IMR-90 (cell line): ENCODE results near the gene BTN3A1. TPM values are rescaled to one million over a fixed set of nuclear protein-coding genes. Genes with fewer than 3 reads are reported as not detected.

Experiments
- ATAC-seq: fragments of 200-7000 bp; cut with Tn5 transposase; 2 replicates; pipeline ENCODE4 v1.9.1; 2020; ENCODE audit warnings: low read depth, mild to moderate bottlenecking, moderate library complexity
- BruUV-seq: library from RNA; stranded (reverse); fragments of 400-500 nt; replicated peaks from 2 replicates; lab custom pipeline; 2021; lab: Mats Ljungman, UMichigan
- CTCF ChIA-PET: fragments of 300-600 bp; formaldehyde crosslinking; extraction: SDS; loops from one replicate; lab custom pipeline; 2021; ENCODE audit warnings: antibody characterized with exemption; lab: Yijun Ruan, JAX
- POLR2A ChIA-PET: fragments of 300-600 bp; sonication (Branson Sonifier 250); formaldehyde crosslinking; loops from one replicate; lab custom pipeline; 2022; ENCODE audit warnings: antibody characterized with exemption; ENCODE audit not compliant: unreplicated experiment; lab: Charles Lee
- DNase-seq: peaks from one replicate; pipeline ENCODE4 v3.0.0; 2013
- H2AFZ ChIP-seq: replicated peaks from 2 replicates; pipeline ENCODE3; 2013; ENCODE audit warnings: low read length, mild to moderate bottlenecking; ENCODE audit not compliant: poor library complexity
- H2AK5ac ChIP-seq: 2 replicates; pipeline ENCODE4 v1.6.1; 2013; ENCODE audit warnings: low read depth, low read length, inconsistent platforms
- H2AK9ac ChIP-seq: replicated peaks from 2 replicates; pipeline ENCODE3; 2013; ENCODE audit warnings: mild to moderate bottlenecking, low read depth, low read length, moderate library complexity; ENCODE audit not compliant: poor library complexity
- H2BK120ac ChIP-seq: 2 replicates; pipeline ENCODE4 v1.6.1; 2013; ENCODE audit warnings: low read depth, low read length, inconsistent platforms
- H2BK15ac ChIP-seq: 3 replicates; pipeline ENCODE4 v1.6.1; 2013; ENCODE audit warnings: low read depth, low read length, inconsistent platforms
- H2BK20ac ChIP-seq: 2 replicates; pipeline ENCODE4 v1.6.1; 2013; ENCODE audit warnings: low read depth, mild to moderate bottlenecking, inconsistent platforms, low read length, moderate library complexity
- H2BK5ac ChIP-seq: 2 replicates; pipeline ENCODE4 v1.6.1; 2013; ENCODE audit warnings: mild to moderate bottlenecking, low read depth, low read length, inconsistent platforms; ENCODE audit not compliant: poor library complexity, severe bottlenecking
- H3K14ac ChIP-seq: replicated peaks from 2 replicates; pipeline ENCODE4 v1.6.1; 2013; ENCODE audit warnings: low read depth, low read length, inconsistent platforms
- H3K18ac ChIP-seq: 2 replicates; pipeline ENCODE4 v1.6.1; 2013; ENCODE audit warnings: low read depth, low read length, control low read depth
- H3K23ac ChIP-seq: 2 replicates; pipeline ENCODE4 v1.6.1; 2013; ENCODE audit warnings: low read depth, low read length, inconsistent platforms
- H3K27ac ChIP-seq: 2 replicates; pipeline ENCODE4 v1.5.1; 2013; ENCODE audit warnings: mild to moderate bottlenecking, control low read depth, low read length; ENCODE audit not compliant: insufficient read depth
- H3K27me3 ChIP-seq: 2 replicates; pipeline ENCODE4 v1.6.1; 2013; ENCODE audit warnings: low read length; ENCODE audit not compliant: control insufficient read depth, insufficient read depth
- H3K36me3 ChIP-seq: 2 replicates; pipeline ENCODE4 v1.6.1; 2013; ENCODE audit warnings: low read length, mixed read lengths; ENCODE audit not compliant: control insufficient read depth, insufficient read depth
- H3K4ac ChIP-seq: 2 replicates; pipeline ENCODE4 v1.6.1; 2013; ENCODE audit warnings: low read depth, low read length, inconsistent platforms
- H3K4me1 ChIP-seq: 2 replicates; pipeline ENCODE4 v1.6.1; 2013; ENCODE audit warnings: low read length, mixed read lengths; ENCODE audit not compliant: control insufficient read depth, insufficient read depth
- H3K4me2 ChIP-seq: 2 replicates; pipeline ENCODE4 v1.6.1; 2013; ENCODE audit warnings: low read depth, mild to moderate bottlenecking, control low read depth, low read length, moderate library complexity
- H3K4me3 ChIP-seq: 2 replicates; pipeline ENCODE4 v1.5.1; 2013; ENCODE audit warnings: low read depth, mild to moderate bottlenecking, control low read depth, low read length, moderate library complexity; ENCODE audit not compliant: insufficient read depth
- H3K56ac ChIP-seq: 2 replicates; pipeline ENCODE4 v1.6.1; 2013; ENCODE audit warnings: low read length, inconsistent platforms; ENCODE audit not compliant: insufficient read depth; ENCODE audit errors: extremely low read depth
- H3K79me1 ChIP-seq, 2 experiments: 2 replicates each; pipeline ENCODE4 v1.6.1; 2013; ENCODE audit warnings: low read length in 2 of 2, inconsistent platforms in 1 of 2, low read depth in 1 of 2
- H3K9ac ChIP-seq: 2 replicates; pipeline ENCODE4 v1.6.1; 2013; ENCODE audit warnings: low read depth, low read length, control low read depth
- H3K9me1 ChIP-seq: 2 replicates; pipeline ENCODE4 v1.6.1; 2013; ENCODE audit warnings: low read length, inconsistent platforms; ENCODE audit not compliant: insufficient read depth
- H3K9me3 ChIP-seq: 2 replicates; pipeline ENCODE4 v1.6.1; 2013; ENCODE audit warnings: low read length; ENCODE audit not compliant: control insufficient read depth, insufficient read depth
- H4K20me1 ChIP-seq: 2 replicates; pipeline ENCODE4 v1.6.1; 2013; ENCODE audit warnings: low read length, inconsistent platforms; ENCODE audit not compliant: insufficient read depth
- H4K5ac ChIP-seq: 2 replicates; pipeline ENCODE4 v1.6.1; 2013; ENCODE audit warnings: mild to moderate bottlenecking, low read depth, low read length, control low read depth
- H4K8ac ChIP-seq, 2 experiments: 2 replicates each; pipeline ENCODE4 v1.6.1; 2013; ENCODE audit warnings: low read depth in 2 of 2, low read length in 2 of 2, control low read depth in 1 of 2, inconsistent platforms in 1 of 2
- H4K91ac ChIP-seq: 2 replicates; pipeline ENCODE4 v1.6.1; 2013; ENCODE audit warnings: low read depth, low read length, inconsistent platforms; ENCODE audit not compliant: insufficient read depth
- BHLHE40 ChIP-seq: fragments of 150-350 bp; IDR thresholded peaks from 2 replicates; pipeline ENCODE4 v1.6.1; 2016; ENCODE audit warnings: mild to moderate bottlenecking, low read depth, low read length
- FOS ChIP-seq: fragments of 150-350 bp; IDR thresholded peaks from 2 replicates; pipeline ENCODE4 v1.6.1; 2016; ENCODE audit warnings: low read depth, low read length
- MAZ ChIP-seq: IDR thresholded peaks from 2 replicates; pipeline ENCODE4 v1.6.1; 2012; ENCODE audit warnings: low read depth, mild to moderate bottlenecking, low read length, improper control_type of control experiment, moderate library complexity, borderline replicate concordance
- MXI1 ChIP-seq: IDR thresholded peaks from 2 replicates; pipeline ENCODE4 v1.6.1; 2012; ENCODE audit warnings: low read depth, mild to moderate bottlenecking, low read length, moderate library complexity, borderline replicate concordance
- POLR2A ChIP-seq: IDR thresholded peaks from 2 replicates; pipeline ENCODE4 v1.6.1; 2012; ENCODE audit warnings: mild to moderate bottlenecking, low read depth, low read length
- SMC3 ChIP-seq: fragments of 150-350 bp; IDR thresholded peaks from 2 replicates; pipeline ENCODE4 v1.6.1; 2016; ENCODE audit warnings: low read depth, mild to moderate bottlenecking, antibody characterized with exemption, low read length, moderate library complexity
- WGBS, 2 experiments: methylation state at CpG; one replicate each; pipeline versions ENCODE4 v1.1.5 to v1.1.7; 2013; ENCODE audit warnings: missing lambda C conversion rate in 2 of 2; ENCODE audit not compliant: insufficient read length in 1 of 2; ENCODE audit errors: extremely low coverage in 2 of 2; 5-methylcytosine and 5-hydroxymethylcytosine counted together
- dilution Hi-C: fragments of 300-500 bp; cut with HindIII; formaldehyde crosslinking; loops from one replicate; pipeline ENCODE4 v1.14.3; 2018; ENCODE audit warnings: low sequenced_read_pairs; ENCODE audit not compliant: unreplicated experiment
- in situ Hi-C: fragments of 300-500 bp; cut with MboI; formaldehyde crosslinking; loops from 3 replicates; pipeline ENCODE4 v1.14.3; 2019; ENCODE audit warnings: low sequenced_read_pairs, inconsistent platforms, mixed read lengths
- intact Hi-C: fragments of 100-400 bp; cut with micrococcal nuclease; formaldehyde crosslinking; loops from 2 replicates; pipeline ENCODE4 v1.10.0; 2022
- polyA plus RNA-seq, 3 experiments: library from polyadenylated mRNA; depleted of rRNA; stranded (reverse); fragments of >200 nt; gene quantifications; 2 replicates each; pipeline ENCODE4 v1.2.3, GENCODE V29; 2012; ENCODE audit warnings: low replicate concordance in 1 of 3
- total RNA-seq: library from RNA; depleted of rRNA; stranded (reverse); fragments of >200 nt; gene quantifications from 2 replicates; pipeline ENCODE4 v1.2.3, GENCODE V29; 2012
- TF ChIP-seq, protein P1 (sequence below): fragments of 150-350 bp; IDR thresholded peaks from 2 replicates; pipeline ENCODE4 v1.6.1; 2016; ENCODE audit warnings: low read depth, mild to moderate bottlenecking, low read length, moderate library complexity, borderline replicate concordance
- TF ChIP-seq, protein P2 (sequence below): conservative IDR thresholded peaks from 2 replicates; pipeline ENCODE4 v1.5.1; 2012; ENCODE audit warnings: mild to moderate bottlenecking, low read depth, low read length, improper control_type of control experiment

BTN3A1 gene
- total and polyA plus RNA-seq, 2 of the 4 experiments (the other 2 are of a cell fraction) = 14.4 to 16.5 TPM

DNA sequence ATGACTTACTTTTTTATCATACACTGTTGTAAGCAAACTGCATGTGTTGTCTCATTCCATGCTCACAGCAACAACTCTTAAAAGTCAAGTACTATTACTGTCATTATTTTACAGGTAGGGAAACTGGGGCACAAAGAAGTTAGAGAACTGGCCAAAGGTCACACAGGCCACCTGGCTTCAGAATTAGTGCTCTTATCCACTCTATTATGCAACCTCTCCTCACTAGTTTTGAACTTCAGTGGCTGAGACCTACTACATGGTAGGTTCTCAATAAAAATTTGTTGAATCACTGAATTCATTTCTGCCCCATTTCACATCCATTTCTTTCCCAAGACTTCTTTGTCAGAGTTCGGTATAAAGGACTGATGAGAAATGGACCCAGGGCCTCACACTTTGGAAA, 35.9 kb downstream of the BTN3A1 start:
- H2BK5ac ChIP-seq = no peak overlapping the region
- no peak overlapping the region for H2BK120ac ChIP-seq
- dilution Hi-C loops = no loop called here
- no peak overlapping the region for H3K4me2 ChIP-seq
- H4K8ac ChIP-seq = no peak overlapping the region
- peaks cover 3% of the 10 kb centered on the region for H3K4me1 ChIP-seq
- DNase-seq = no peak
- H3K9ac ChIP-seq = no peak overlapping the region
- H2AK9ac ChIP-seq = no peak overlapping the region
- in situ Hi-C loops = no loop called here
- no peak overlapping the region for H2AFZ ChIP-seq
- CTCF ChIA-PET = interaction anchor here (0.6 kb wide), 1 partner anchor 1271 kb away, joined by 3 read pairs; no protein-coding TSS in a partner anchor
- no TSS peak for BruUV-seq
- ATAC-seq = no peak
- no peak overlapping the region for H3K23ac ChIP-seq
- TF ChIP-seq, protein P1, sequence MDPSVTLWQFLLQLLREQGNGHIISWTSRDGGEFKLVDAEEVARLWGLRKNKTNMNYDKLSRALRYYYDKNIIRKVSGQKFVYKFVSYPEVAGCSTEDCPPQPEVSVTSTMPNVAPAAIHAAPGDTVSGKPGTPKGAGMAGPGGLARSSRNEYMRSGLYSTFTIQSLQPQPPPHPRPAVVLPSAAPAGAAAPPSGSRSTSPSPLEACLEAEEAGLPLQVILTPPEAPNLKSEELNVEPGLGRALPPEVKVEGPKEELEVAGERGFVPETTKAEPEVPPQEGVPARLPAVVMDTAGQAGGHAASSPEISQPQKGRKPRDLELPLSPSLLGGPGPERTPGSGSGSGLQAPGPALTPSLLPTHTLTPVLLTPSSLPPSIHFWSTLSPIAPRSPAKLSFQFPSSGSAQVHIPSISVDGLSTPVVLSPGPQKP = no peak
- TF ChIP-seq MAZ (no peak), BHLHE40 (no peak), MXI1 (no peak), POLR2A (no peak), SMC3 (no peak), FOS (no peak)
- TF ChIP-seq, protein P2, sequence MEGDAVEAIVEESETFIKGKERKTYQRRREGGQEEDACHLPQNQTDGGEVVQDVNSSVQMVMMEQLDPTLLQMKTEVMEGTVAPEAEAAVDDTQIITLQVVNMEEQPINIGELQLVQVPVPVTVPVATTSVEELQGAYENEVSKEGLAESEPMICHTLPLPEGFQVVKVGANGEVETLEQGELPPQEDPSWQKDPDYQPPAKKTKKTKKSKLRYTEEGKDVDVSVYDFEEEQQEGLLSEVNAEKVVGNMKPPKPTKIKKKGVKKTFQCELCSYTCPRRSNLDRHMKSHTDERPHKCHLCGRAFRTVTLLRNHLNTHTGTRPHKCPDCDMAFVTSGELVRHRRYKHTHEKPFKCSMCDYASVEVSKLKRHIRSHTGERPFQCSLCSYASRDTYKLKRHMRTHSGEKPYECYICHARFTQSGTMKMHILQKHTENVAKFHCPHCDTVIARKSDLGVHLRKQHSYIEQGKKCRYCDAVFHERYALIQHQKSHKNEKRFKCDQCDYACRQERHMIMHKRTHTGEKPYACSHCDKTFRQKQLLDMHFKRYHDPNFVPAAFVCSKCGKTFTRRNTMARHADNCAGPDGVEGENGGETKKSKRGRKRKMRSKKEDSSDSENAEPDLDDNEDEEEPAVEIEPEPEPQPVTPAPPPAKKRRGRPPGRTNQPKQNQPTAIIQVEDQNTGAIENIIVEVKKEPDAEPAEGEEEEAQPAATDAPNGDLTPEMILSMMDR = no peak
- H3K56ac ChIP-seq = no peak overlapping the region
- H4K5ac ChIP-seq = no peak overlapping the region
- no peak overlapping the region for H3K27ac ChIP-seq
- H3K9me3 ChIP-seq = no peaks in the 10 kb centered on the region; the same call in 1 of the 2 replicates
- no peak overlapping the region for H3K14ac ChIP-seq
- intact Hi-C loops = no loop called here
- H3K79me1 ChIP-seq = peaks cover 0 to 3% of the 10 kb centered on the region in 2 experiments; a peak in 1 of 4 replicates
- H3K27me3 ChIP-seq = no peaks in the 10 kb centered on the region
- H4K91ac ChIP-seq = no peak overlapping the region
- POLR2A ChIA-PET = no interaction called here
- peaks cover 2% of the 10 kb centered on the region; the same call in 1 of the 2 replicates for H3K9me1 ChIP-seq
- no peak overlapping the region for H2BK15ac ChIP-seq
- H3K18ac ChIP-seq = no peak overlapping the region
- no peak overlapping the region for H2BK20ac ChIP-seq
- no peak overlapping the region for H3K4ac ChIP-seq
- WGBS, 2 experiments = no CpG with 5 or more reads among the region's 1 CpG
- no peak overlapping the region for H2AK5ac ChIP-seq
- H4K20me1 ChIP-seq = no peaks in the 10 kb centered on the region
- H3K4me3 ChIP-seq = no peak overlapping the region
- H3K36me3 ChIP-seq = no peaks in the 10 kb centered on the region
